ENCODE measurements around the gene ZNF776.
"Not testable (repeated sequence)": the region's sequence is repeated elsewhere in the genome, so short reads cannot be mapped to it uniquely, and the experiment has no call there.

Gene ZNF776

GRCh38 chr19:57789288-57789687 lies 42.7 kb downstream of the ZNF776 start:
- DNase-seq (ENCODE audit: low read depth): no peak

DNA sequence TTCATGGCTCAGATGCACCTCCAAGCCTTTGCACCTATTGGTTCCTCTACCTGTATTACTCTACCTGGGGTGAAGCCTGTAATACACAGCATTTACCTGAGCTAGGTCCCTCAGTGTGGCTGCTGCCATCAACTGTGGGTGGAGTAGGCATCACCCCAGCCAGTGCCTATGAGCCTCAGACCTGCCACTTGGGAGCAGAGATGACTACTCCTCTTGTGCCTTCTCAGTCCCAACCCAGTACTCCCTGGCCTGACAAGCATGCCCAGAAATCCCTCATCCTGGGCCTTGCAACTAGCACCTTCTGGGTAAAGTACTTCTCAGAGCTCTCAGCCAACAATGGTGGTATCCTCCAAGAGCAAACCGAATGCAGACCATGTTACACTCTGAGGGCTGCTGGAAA lies 50.0 kb downstream of the ZNF776 start:
- not testable (repeated sequence) for H3K4me3 ChIP-seq (ENCODE audit: low read depth, low read length); DNase-seq (ENCODE audit: low read depth)

More at GRCh38 chr19:57789288-57789687, 42.7 kb downstream of the ZNF776 start:
- no peak for TF ChIP-seq CTCF (conservative IDR thresholded peaks at IDR 0.05; ENCODE audit: low read depth, low read length)
- no peak overlapping the region for H3K4me3 ChIP-seq (ENCODE audit: low read depth, low read length)

DNA sequence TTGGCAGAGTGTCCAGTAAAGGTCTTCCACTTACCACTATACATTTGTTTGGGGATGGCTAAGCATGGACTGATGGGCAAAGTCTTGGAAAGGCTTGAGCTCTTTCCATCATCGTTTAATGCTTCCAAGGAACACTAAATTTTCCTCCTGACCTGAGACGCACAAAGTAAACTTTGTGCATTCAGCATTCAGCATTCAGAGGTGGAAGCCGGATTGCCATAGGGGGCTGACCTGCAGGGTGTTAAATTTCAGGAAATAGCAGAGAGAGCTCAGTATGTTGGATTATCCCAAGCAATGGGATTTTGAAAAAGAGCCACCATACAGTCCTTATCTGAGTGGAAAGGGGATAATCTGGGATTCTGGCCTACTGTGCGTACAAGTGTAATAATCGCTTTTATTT lies 54.1 kb downstream of the ZNF776 start:
- no peak for DNase-seq (ENCODE audit: low read depth)
- H3K4me3 ChIP-seq (ENCODE audit: low read depth, low read length): no peak overlapping the region
- TF ChIP-seq CTCF (conservative IDR thresholded peaks at IDR 0.05; ENCODE audit: low read depth, low read length): no peak

DNA sequence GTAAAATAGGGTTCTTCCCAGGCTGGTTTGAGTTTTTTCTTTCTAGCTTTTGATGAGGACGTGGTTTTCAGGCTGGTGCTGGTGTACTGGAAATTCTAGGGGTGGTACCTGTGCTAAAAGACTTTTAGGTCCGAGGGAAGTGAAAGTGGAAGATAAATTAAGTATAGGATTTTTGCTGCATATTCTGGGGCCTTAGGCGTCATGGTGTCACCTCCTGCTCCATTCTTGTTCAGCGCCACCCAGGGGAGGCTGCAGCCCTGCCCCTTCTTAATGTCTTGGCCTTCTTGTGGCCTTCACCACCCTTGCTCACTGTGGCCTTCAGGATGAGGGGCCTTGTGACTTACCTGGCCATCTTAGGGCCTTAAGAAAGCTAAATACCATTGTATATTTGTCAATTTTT lies 55.7 kb downstream of the ZNF776 start:
- TF ChIP-seq CTCF (conservative IDR thresholded peaks at IDR 0.05; ENCODE audit: low read depth, low read length): no peak
- DNase-seq (ENCODE audit: low read depth): no peak
- H3K4me3 ChIP-seq (ENCODE audit: low read depth, low read length): no peak overlapping the region

GRCh38 chr19:57803265-57803593 lies 56.6 kb downstream of the ZNF776 start:
- DNase-seq (ENCODE audit: low read depth): no peak
- TF ChIP-seq CTCF (conservative IDR thresholded peaks at IDR 0.05; ENCODE audit: low read depth, low read length): no peak
- H3K4me3 ChIP-seq (ENCODE audit: low read depth, low read length): peak overlapping the region; percentile 77

GRCh38 chr19:57803594-57804325 lies 57.1 kb downstream of the ZNF776 start:
- peak; percentile 80 for DNase-seq (ENCODE audit: low read depth)
- peak overlapping the region; percentile 77 for H3K4me3 ChIP-seq (ENCODE audit: low read depth, low read length)
- TF ChIP-seq CTCF (conservative IDR thresholded peaks at IDR 0.05; ENCODE audit: low read depth, low read length): no peak

- no peak for TF ChIP-seq CTCF (conservative IDR thresholded peaks at IDR 0.05; ENCODE audit: low read depth, low read length)
- DNase-seq (ENCODE audit: low read depth): peak; percentile 56
- H3K4me3 ChIP-seq (ENCODE audit: low read depth, low read length): no peak overlapping the region
Observed at GRCh38 chr19:57807541-57807940, 60.9 kb downstream of the ZNF776 start.
